ENCODE measurements around the gene KRTAP9-3. TPM values are rescaled to one million over a fixed set of nuclear protein-coding genes. Genes with fewer than 3 reads are reported as not detected.

The KRTAP9-3 gene
- total and polyA plus RNA-seq, 10 of the 15 experiments (the other 5 are each of a cell fraction or from before 2014, with no cell fraction given) = not detected

- FAIRE-seq = no peak
- Histone ChIP-seq H4K20me1 (ENCODE audit: control insufficient read depth, insufficient read depth) (no peaks in the 10 kb centered on the region), H3K9me3 (replicated peaks; ENCODE audit: control insufficient read depth, insufficient read depth, low read length) (no peaks in the 10 kb centered on the region), H2AFZ (ENCODE audit: control insufficient read depth, low read depth, low read length) (no peak overlapping the region), H3K27ac (ENCODE audit: control insufficient read depth, insufficient read depth) (no peak overlapping the region), H3K9ac (ENCODE audit: control insufficient read depth, insufficient read depth, low read length) (no peak overlapping the region), H3K79me2 (ENCODE audit: control insufficient read depth, insufficient read depth, low read length) (no peaks in the 10 kb centered on the region), H3K36me3 (ENCODE audit: control insufficient read depth in 2 of 2, insufficient read depth in 2 of 2, low read length in 1 of 2) (no peaks in the 10 kb centered on the region), H3K27me3 (replicated peaks in 1 of 2; ENCODE audit: control insufficient read depth in 2 of 2, insufficient read depth in 2 of 2, low read length in 1 of 2) (no peaks in the 10 kb centered on the region), H3K4me3 (no peak overlapping the region), H3K4me1 (ENCODE audit: control insufficient read depth, insufficient read depth, low read length) (no peaks in the 10 kb centered on the region), H3K4me2 (ENCODE audit: control insufficient read depth, insufficient read depth) (no peak overlapping the region)
- no peak for ATAC-seq
- intact Hi-C loops (cut with micrococcal nuclease; ENCODE audit: unreplicated experiment) (no loop called here), in situ Hi-C loops (cut with MboI) (no loop called here)
- BruUV-seq (replicated peaks) = no TSS peak
- no CpG with 5 or more reads among the region's 1 CpG for WGBS (ENCODE audit: insufficient coverage, insufficient replicate concordance, low lambda C conversion rate, missing lambda C conversion rate)
- DNase-seq (ENCODE audit: low read depth, low spot score) = no peak
- POLR2A ChIA-PET = no interaction called here
- SMC1A ChIA-PET (ENCODE audit: uncharacterized antibody, unreplicated experiment) = no interaction called here
- RAD21 ChIA-PET (ENCODE audit: unreplicated experiment) = no interaction called here
- CTCF ChIA-PET = no interaction called here
- TF ChIP-seq CUX1 (IDR thresholded peaks at IDR 0.05; ENCODE audit: insufficient replicate concordance, low read depth, low read length) = no peak
- TF ChIP-seq EGR1 (IDR thresholded peaks at IDR 0.05; ENCODE audit: borderline replicate concordance in 1 of 2, low read depth in 2 of 2, low read length in 2 of 2) = no peak
- TF ChIP-seq SMAD5 (IDR thresholded peaks at IDR 0.05; ENCODE audit: low read depth) = no peak
- TF ChIP-seq NFYA (IDR thresholded peaks at IDR 0.05; ENCODE audit: borderline replicate concordance, low read depth, low read length) = no peak
- TF ChIP-seq USF2 (IDR thresholded peaks at IDR 0.05; ENCODE audit: borderline replicate concordance, low read depth, low read length) = no peak
- TF ChIP-seq TCF12 (IDR thresholded peaks at IDR 0.05; ENCODE audit: low read depth, low read length) = no peak
- no peak for TF ChIP-seq FOXM1 (IDR thresholded peaks at IDR 0.05; ENCODE audit: low read depth, low read length)
- TF ChIP-seq PKNOX1 (IDR thresholded peaks at IDR 0.05) = no peak
- TF ChIP-seq TCF3 (IDR thresholded peaks at IDR 0.05; ENCODE audit: borderline replicate concordance, insufficient read depth, low read depth, low read length) = no peak
- no peak for TF ChIP-seq SKIL (IDR thresholded peaks at IDR 0.05; ENCODE audit: low read depth, poor library complexity, severe bottlenecking)
- no peak for TF ChIP-seq ZNF622 (IDR thresholded peaks at IDR 0.05)
Observed at GRCh38 chr17:41271858-41272257, 39.6 kb downstream of the KRTAP9-3 start.
